Measurements from ENCODE around the gene MYO9A. TPM values are rescaled to one million over a fixed set of nuclear protein-coding genes. Genes with fewer than 3 reads are reported as not detected.

The MYO9A gene
- total and polyA plus RNA-seq, 10 of the 15 experiments (the other 5 are each of a cell fraction or from before 2014, with no cell fraction given): 3.3 to 25.3 (median 12.2) TPM

DNA sequence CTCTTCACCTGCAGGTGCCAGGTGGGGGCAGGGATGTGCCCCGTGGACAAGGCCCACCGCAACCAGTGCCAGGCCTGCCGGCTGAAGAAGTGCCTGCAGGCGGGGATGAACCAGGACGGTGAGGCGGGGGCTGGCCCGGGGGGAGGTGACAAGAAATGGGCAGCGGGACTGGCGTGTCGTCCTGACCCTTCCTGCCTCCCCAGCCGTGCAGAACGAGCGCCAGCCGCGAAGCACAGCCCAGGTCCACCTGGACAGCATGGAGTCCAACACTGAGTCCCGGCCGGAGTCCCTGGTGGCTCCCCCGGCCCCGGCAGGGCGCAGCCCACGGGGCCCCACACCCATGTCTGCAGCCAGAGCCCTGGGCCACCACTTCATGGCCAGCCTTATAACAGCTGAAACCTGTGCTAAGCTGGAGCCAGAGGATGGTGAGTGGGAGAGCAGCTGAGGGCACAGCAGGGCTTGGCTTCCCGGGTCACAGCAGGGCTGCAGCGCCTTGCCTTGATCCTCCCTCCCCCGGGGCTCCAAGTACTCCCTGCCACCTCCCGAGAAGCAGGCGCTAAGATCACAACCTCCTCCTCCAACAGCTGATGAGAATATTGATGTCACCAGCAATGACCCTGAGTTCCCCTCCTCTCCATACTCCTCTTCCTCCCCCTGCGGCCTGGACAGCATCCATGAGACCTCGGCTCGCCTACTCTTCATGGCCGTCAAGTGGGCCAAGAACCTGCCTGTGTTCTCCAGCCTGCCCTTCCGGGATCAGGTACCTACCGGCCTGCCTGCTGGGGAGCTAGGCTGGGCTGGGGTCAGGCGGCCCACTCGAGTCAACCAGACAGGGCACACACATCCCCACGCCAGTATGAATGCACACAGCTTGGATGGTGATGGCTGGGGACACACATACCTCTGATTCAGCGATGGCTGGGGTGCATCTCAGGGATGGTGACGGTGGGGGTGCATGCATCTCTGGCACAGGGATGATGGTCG, 305.9 kb downstream of the MYO9A start:
- no peak for ATAC-seq
- no TSS peak for BruUV-seq (replicated peaks)
- in situ Hi-C loops (cut with MboI): no loop called here
- Histone ChIP-seq H3K36me3 (ENCODE audit: control insufficient read depth in 2 of 2, insufficient read depth in 2 of 2, low read length in 1 of 2) (no peaks in the 10 kb centered on the region), H3K27me3 (replicated peaks in 1 of 2; ENCODE audit: control insufficient read depth in 2 of 2, insufficient read depth in 2 of 2, low read length in 1 of 2) (no peaks in the 10 kb centered on the region; a peak in 1 of 4 replicates), H3K4me3 (no peak overlapping the region), H3K79me2 (ENCODE audit: control insufficient read depth, insufficient read depth, low read length) (no peaks in the 10 kb centered on the region), H2AFZ (ENCODE audit: control insufficient read depth, low read depth, low read length) (no peak overlapping the region), H3K4me1 (ENCODE audit: control insufficient read depth, insufficient read depth, low read length) (no peaks in the 10 kb centered on the region), H3K9me3 (replicated peaks; ENCODE audit: control insufficient read depth, insufficient read depth, low read length) (no peaks in the 10 kb centered on the region), H4K20me1 (ENCODE audit: control insufficient read depth, insufficient read depth) (no peaks in the 10 kb centered on the region), H3K9ac (ENCODE audit: control insufficient read depth, insufficient read depth, low read length) (no peak overlapping the region), H3K27ac (ENCODE audit: control insufficient read depth, insufficient read depth) (no peak overlapping the region), H3K4me2 (ENCODE audit: control insufficient read depth, insufficient read depth) (no peak overlapping the region)
- ChIA-PET CTCF (no interaction called here), POLR2A (no interaction called here), RAD21 (ENCODE audit: unreplicated experiment) (no interaction called here), SMC1A (ENCODE audit: uncharacterized antibody, unreplicated experiment) (no interaction called here)
- intact Hi-C loops (cut with micrococcal nuclease; ENCODE audit: unreplicated experiment): no loop called here
- WGBS (ENCODE audit: insufficient coverage, insufficient replicate concordance, low lambda C conversion rate, missing lambda C conversion rate): 68% methylated on average over 32 of the region's 38 CpGs
- DNase-seq (ENCODE audit: low read depth, low spot score): no peak
- no peak for FAIRE-seq
- TF ChIP-seq NBN (IDR thresholded peaks at IDR 0.05): no peak
- no peak for TF ChIP-seq CEBPB (IDR thresholded peaks at IDR 0.05; ENCODE audit: borderline replicate concordance in 1 of 2, low read depth in 2 of 2, low read length in 2 of 2)
- TF ChIP-seq CHD4 (IDR thresholded peaks at IDR 0.05): no peak
- no peak for TF ChIP-seq POLR2AphosphoS2 (IDR thresholded peaks at IDR 0.05; ENCODE audit: low read depth, low read length)
- TF ChIP-seq, protein P1, sequence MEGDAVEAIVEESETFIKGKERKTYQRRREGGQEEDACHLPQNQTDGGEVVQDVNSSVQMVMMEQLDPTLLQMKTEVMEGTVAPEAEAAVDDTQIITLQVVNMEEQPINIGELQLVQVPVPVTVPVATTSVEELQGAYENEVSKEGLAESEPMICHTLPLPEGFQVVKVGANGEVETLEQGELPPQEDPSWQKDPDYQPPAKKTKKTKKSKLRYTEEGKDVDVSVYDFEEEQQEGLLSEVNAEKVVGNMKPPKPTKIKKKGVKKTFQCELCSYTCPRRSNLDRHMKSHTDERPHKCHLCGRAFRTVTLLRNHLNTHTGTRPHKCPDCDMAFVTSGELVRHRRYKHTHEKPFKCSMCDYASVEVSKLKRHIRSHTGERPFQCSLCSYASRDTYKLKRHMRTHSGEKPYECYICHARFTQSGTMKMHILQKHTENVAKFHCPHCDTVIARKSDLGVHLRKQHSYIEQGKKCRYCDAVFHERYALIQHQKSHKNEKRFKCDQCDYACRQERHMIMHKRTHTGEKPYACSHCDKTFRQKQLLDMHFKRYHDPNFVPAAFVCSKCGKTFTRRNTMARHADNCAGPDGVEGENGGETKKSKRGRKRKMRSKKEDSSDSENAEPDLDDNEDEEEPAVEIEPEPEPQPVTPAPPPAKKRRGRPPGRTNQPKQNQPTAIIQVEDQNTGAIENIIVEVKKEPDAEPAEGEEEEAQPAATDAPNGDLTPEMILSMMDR (IDR thresholded peaks at IDR 0.05 in 2 of 3, conservative IDR thresholded peaks at IDR 0.05 in 1 of 3; ENCODE audit: control insufficient read depth in 2 of 3, extremely low read depth in 1 of 3, insufficient read depth in 1 of 3, low read depth in 3 of 3, low read length in 3 of 3): no peak
- TF ChIP-seq RB1 (IDR thresholded peaks at IDR 0.05; ENCODE audit: borderline replicate concordance): no peak
- no peak for TF ChIP-seq ZZZ3 (IDR thresholded peaks at IDR 0.05; ENCODE audit: control insufficient read depth, insufficient read length, low read depth)
- TF ChIP-seq, protein P2, sequence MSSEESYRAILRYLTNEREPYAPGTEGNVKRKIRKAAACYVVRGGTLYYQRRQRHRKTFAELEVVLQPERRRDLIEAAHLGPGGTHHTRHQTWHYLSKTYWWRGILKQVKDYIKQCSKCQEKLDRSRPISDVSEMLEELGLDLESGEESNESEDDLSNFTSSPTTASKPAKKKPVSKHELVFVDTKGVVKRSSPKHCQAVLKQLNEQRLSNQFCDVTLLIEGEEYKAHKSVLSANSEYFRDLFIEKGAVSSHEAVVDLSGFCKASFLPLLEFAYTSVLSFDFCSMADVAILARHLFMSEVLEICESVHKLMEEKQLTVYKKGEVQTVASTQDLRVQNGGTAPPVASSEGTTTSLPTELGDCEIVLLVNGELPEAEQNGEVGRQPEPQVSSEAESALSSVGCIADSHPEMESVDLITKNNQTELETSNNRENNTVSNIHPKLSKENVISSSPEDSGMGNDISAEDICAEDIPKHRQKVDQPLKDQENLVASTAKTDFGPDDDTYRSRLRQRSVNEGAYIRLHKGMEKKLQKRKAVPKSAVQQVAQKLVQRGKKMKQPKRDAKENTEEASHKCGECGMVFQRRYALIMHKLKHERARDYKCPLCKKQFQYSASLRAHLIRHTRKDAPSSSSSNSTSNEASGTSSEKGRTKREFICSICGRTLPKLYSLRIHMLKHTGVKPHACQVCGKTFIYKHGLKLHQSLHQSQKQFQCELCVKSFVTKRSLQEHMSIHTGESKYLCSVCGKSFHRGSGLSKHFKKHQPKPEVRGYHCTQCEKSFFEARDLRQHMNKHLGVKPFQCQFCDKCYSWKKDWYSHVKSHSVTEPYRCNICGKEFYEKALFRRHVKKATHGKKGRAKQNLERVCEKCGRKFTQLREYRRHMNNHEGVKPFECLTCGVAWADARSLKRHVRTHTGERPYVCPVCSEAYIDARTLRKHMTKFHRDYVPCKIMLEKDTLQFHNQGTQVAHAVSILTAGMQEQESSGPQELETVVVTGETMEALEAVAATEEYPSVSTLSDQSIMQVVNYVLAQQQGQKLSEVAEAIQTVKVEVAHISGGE (CRISPR knock-in tag; IDR thresholded peaks at IDR 0.05): no peak

Measured in GM12878 (cell line).